ENCODE results near the gene UNC45A.
"Not testable (repeated sequence)": the region's sequence is repeated elsewhere in the genome, so short reads cannot be mapped to it uniquely, and the experiment has no call there.

UNC45A gene

GRCh38 chr15:90903733-90904536 is 31.1 kb upstream of the UNC45A start:
- no peak for DNase-seq (ENCODE audit: low spot score)

- no peak for DNase-seq (ENCODE audit: low spot score)
These were observed 30.3 kb upstream of the UNC45A start for GRCh38 chr15:90904746-90905145.

GRCh38 chr15:90905306-90906180 is 29.5 kb upstream of the UNC45A start:
- no peak for DNase-seq (ENCODE audit: low spot score)

- DNase-seq (ENCODE audit: low spot score), result no peak
These were observed 28.8 kb upstream of the UNC45A start for GRCh38 chr15:90906181-90906849.

GRCh38 chr15:90907051-90907660 is 27.9 kb upstream of the UNC45A start:
- no peak for DNase-seq (ENCODE audit: low spot score)

GRCh38 chr15:90907838-90908507 is 27.1 kb upstream of the UNC45A start:
- no peak for DNase-seq (ENCODE audit: low spot score)

- not testable (repeated sequence) for DNase-seq (ENCODE audit: low spot score)
These were observed 25.6 kb upstream of the UNC45A start for GRCh38 chr15:90909449-90909848.

- DNase-seq (ENCODE audit: low spot score), result no peak
These were observed 25.1 kb upstream of the UNC45A start for GRCh38 chr15:90909976-90910375.

GRCh38 chr15:90910441-90911301 is 24.4 kb upstream of the UNC45A start:
- DNase-seq (ENCODE audit: low spot score), result no peak

- no peak for DNase-seq (ENCODE audit: low spot score)
These were observed 23.8 kb upstream of the UNC45A start for GRCh38 chr15:90911302-90911623.

- no peak for DNase-seq (ENCODE audit: low spot score)
These were observed 22.9 kb upstream of the UNC45A start for GRCh38 chr15:90911906-90912769.

- no peak for DNase-seq (ENCODE audit: low spot score)
These were observed 22.4 kb upstream of the UNC45A start for GRCh38 chr15:90912770-90913075.

- no peak for DNase-seq (ENCODE audit: low spot score)
These were observed 21.6 kb upstream of the UNC45A start for GRCh38 chr15:90913398-90913944.

GRCh38 chr15:90914305-90915080 is 20.6 kb upstream of the UNC45A start:
- DNase-seq (ENCODE audit: low spot score), result no peak

- no peak for DNase-seq (ENCODE audit: low spot score)
These were observed 19.8 kb upstream of the UNC45A start for GRCh38 chr15:90915216-90915807.

GRCh38 chr15:90915808-90916440 is 19.2 kb upstream of the UNC45A start:
- no peak for DNase-seq (ENCODE audit: low spot score)

- no peak for DNase-seq (ENCODE audit: low spot score)
These were observed 18.6 kb upstream of the UNC45A start for GRCh38 chr15:90916461-90916860.

- no peak for DNase-seq (ENCODE audit: low spot score)
These were observed 17.5 kb upstream of the UNC45A start for GRCh38 chr15:90917569-90917968.

Measured in activated CD4-positive, alpha-beta T cell treated with anti-CD3 and anti-CD28 coated beads, Interleukin-2, Interleukin-4, amounts not matched to agents 100 ng/mL and 50 ng/mL, durations not matched to agents 16 hours and 8 hours (primary cell).